Measurements from ENCODE around the gene DONSON. TPM values are rescaled to one million over a fixed set of nuclear protein-coding genes. Genes with fewer than 3 reads are reported as not detected.
"Not testable (repeated sequence)": the region's sequence is repeated elsewhere in the genome, so short reads cannot be mapped to it uniquely, and the experiment has no call there.

Gene DONSON
- total RNA-seq, 6 experiments from 2014 or later = 14.7 to 32.0 (median 28.6) TPM

- Mint-ChIP-seq H3K9me3 (no peaks in the 10 kb centered on the region), H3K27me3 (ENCODE audit: insufficient read depth) (peaks cover 3% of the 10 kb centered on the region; the same call in 1 of the 2 replicates), H3K27ac (no peak overlapping the region), H3K4me1 (ENCODE audit: low read depth) (peaks cover 24% of the 10 kb centered on the region), H3K36me3 (ENCODE audit: low read depth) (peaks cover 13% of the 10 kb centered on the region), H3K4me3 (no peak overlapping the region)
- DNase-seq = no peak
- TF ChIP-seq CTCF (IDR thresholded peaks at IDR 0.05) = no peak
Measured at GRCh38 chr21:33584455-33584854, 4.0 kb downstream of the DONSON start.

- Mint-ChIP-seq H3K4me1 (ENCODE audit: low read depth) (peaks cover 32% of the 10 kb centered on the region), H3K27me3 (ENCODE audit: insufficient read depth) (no peaks in the 10 kb centered on the region), H3K4me3 (peak overlapping the region; percentile 61), H3K27ac (peak overlapping the region; percentile 86), H3K36me3 (ENCODE audit: low read depth) (peaks cover 15% of the 10 kb centered on the region), H3K9me3 (no peaks in the 10 kb centered on the region)
- TF ChIP-seq CTCF (IDR thresholded peaks at IDR 0.05) = no peak
- DNase-seq = peak; percentile 45
Measured at GRCh38 chr21:33578959-33579542, 9.4 kb downstream of the DONSON start.

- Mint-ChIP-seq H3K4me3 (peak overlapping the region; percentile 61), H3K36me3 (ENCODE audit: low read depth) (peaks cover 20% of the 10 kb centered on the region)
- peak; percentile 72 for DNase-seq
Measured at GRCh38 chr21:33578214-33578613, 10.3 kb downstream of the DONSON start.

GRCh38 chr21:33576741-33577141, 11.7 kb downstream of the DONSON start:
- peaks cover 28% of the 10 kb centered on the region for H3K36me3 Mint-ChIP-seq (ENCODE audit: low read depth)
- not testable (repeated sequence) for DNase-seq; H3K27me3 Mint-ChIP-seq (ENCODE audit: insufficient read depth); H3K9me3 Mint-ChIP-seq
- H3K27ac Mint-ChIP-seq = peak overlapping the region; percentile 69
- peaks cover 32% of the 10 kb centered on the region for H3K4me1 Mint-ChIP-seq (ENCODE audit: low read depth)
- peak overlapping the region; percentile 48; the same call in 1 of the 2 replicates for H3K4me3 Mint-ChIP-seq

More at GRCh38 chr21:33578214-33578613, 10.3 kb downstream of the DONSON start:
- Mint-ChIP-seq H3K9me3 (no peaks in the 10 kb centered on the region), H3K4me1 (ENCODE audit: low read depth) (peaks cover 32% of the 10 kb centered on the region), H3K27ac (peak overlapping the region; percentile 86), H3K27me3 (ENCODE audit: insufficient read depth) (no peaks in the 10 kb centered on the region; the same call in 1 of the 2 replicates)
- no peak for TF ChIP-seq CTCF (IDR thresholded peaks at IDR 0.05)

- DNase-seq = no peak
- Mint-ChIP-seq H3K9me3 (no peaks in the 10 kb centered on the region), H3K4me1 (ENCODE audit: low read depth) (peaks cover 9% of the 10 kb centered on the region), H3K36me3 (ENCODE audit: low read depth) (peaks cover 31% of the 10 kb centered on the region), H3K4me3 (no peak overlapping the region), H3K27me3 (ENCODE audit: insufficient read depth) (peaks cover 3% of the 10 kb centered on the region), H3K27ac (peak overlapping the region; percentile 26)
- no peak for TF ChIP-seq CTCF (IDR thresholded peaks at IDR 0.05)
Measured at GRCh38 chr21:33572350-33572749, 16.1 kb downstream of the DONSON start.

GRCh38 chr21:33569991-33570390, 18.5 kb downstream of the DONSON start:
- TF ChIP-seq CTCF (IDR thresholded peaks at IDR 0.05) = no peak
- Mint-ChIP-seq H3K27me3 (ENCODE audit: insufficient read depth) (peaks cover 3% of the 10 kb centered on the region), H3K27ac (peak overlapping the region; percentile 36), H3K36me3 (ENCODE audit: low read depth) (peaks cover 31% of the 10 kb centered on the region), H3K9me3 (no peaks in the 10 kb centered on the region), H3K4me3 (no peak overlapping the region), H3K4me1 (ENCODE audit: low read depth) (peaks cover 10% of the 10 kb centered on the region; the same call in 1 of the 2 replicates)
- no peak for DNase-seq

All from HFFc6 (cell line).